H1 (cell line): ENCODE measurements around the gene CACUL1. TPM values are rescaled to one million over a fixed set of nuclear protein-coding genes. Genes with fewer than 3 reads are reported as not detected.

Source experiments
- BCL11A ChIP-seq, 2 experiments: IDR thresholded peaks; one replicate each; pipeline ENCODE4 v1.6.1; 2011; ENCODE audit warnings: low read depth in 2 of 2, low read length in 2 of 2, mild to moderate bottlenecking in 2 of 2
- CHD2 ChIP-seq: IDR thresholded peaks from 2 replicates; pipeline ENCODE4 v1.6.1; 2012; ENCODE audit warnings: low read length, improper control_type of control experiment
- CHD7 ChIP-seq: fragments of 300-600 bp; sonication (generic); IDR thresholded peaks from 2 replicates; pipeline ENCODE4 v1.7.1; 2012; ENCODE audit warnings: low read length, moderate library complexity, mild to moderate bottlenecking, inconsistent platforms; ENCODE audit not compliant: insufficient replicate concordance
- CTCF ChIP-seq, 3 experiments: IDR thresholded peaks; 1 replicate in 2 of 3; 2 replicates in 1 of 3; pipeline versions ENCODE4 v1.5.1 to v1.6.1; 2011; ENCODE audit warnings: low read length in 3 of 3, mild to moderate bottlenecking in 3 of 3, inconsistent platforms in 2 of 3, low read depth in 1 of 3, moderate library complexity in 1 of 3; ENCODE audit not compliant: insufficient read depth in 1 of 3; ENCODE audit errors: control extremely low read depth in 1 of 3
- E2F6 ChIP-seq: IDR thresholded peaks from 2 replicates; pipeline ENCODE4 v1.6.1; 2012; ENCODE audit warnings: inconsistent platforms
- GTF2F1 ChIP-seq: IDR thresholded peaks from 2 replicates; pipeline ENCODE4 v1.6.1; 2012; ENCODE audit warnings: low read depth, low read length, improper control_type of control experiment, borderline replicate concordance
- JUN ChIP-seq: IDR thresholded peaks from 2 replicates; pipeline ENCODE4 v1.6.1; 2011; ENCODE audit warnings: low read depth, mild to moderate bottlenecking, improper control_type of control experiment, low read length
- RXRA ChIP-seq: IDR thresholded peaks from 2 replicates; pipeline ENCODE4 v1.6.1; 2011; ENCODE audit warnings: low read depth, mild to moderate bottlenecking, low read length, moderate library complexity; ENCODE audit not compliant: insufficient read depth
- TAF7 ChIP-seq: optimal IDR thresholded peaks from 2 replicates; pipeline ENCODE3; 2011; ENCODE audit warnings: low read depth, mild to moderate bottlenecking, inconsistent platforms, low read length, moderate library complexity, borderline replicate concordance
- polyA plus RNA-seq, 7 experiments: library from polyadenylated mRNA; depleted of rRNA in 3 of 7; stranded (reverse) in 5 of 7; unstranded in 2 of 7; fragments of >200 nt in 5 of 7; fragments of 200-250 nt in 2 of 7; gene quantifications; 1 replicate in 5 of 7; 2 replicates in 1 of 7; 4 replicates in 1 of 7; pipeline versions ENCODE4 v1.2.1 to v1.2.3, GENCODE V29; 2011 to 2013; ENCODE audit warnings: missing spikeins in 2 of 7, mixed read lengths in 2 of 7
- total RNA-seq: library from RNA; stranded (reverse); fragmentation: NEBNext Ultra II Directional; extraction: Animal tissue kit (Norgen Biotek cat#: 25700); gene quantifications from 2 replicates; pipeline ENCODE4 v1.2.1, GENCODE V29; 2021

CACUL1 gene
- total and polyA plus RNA-seq, 2 of the 8 experiments (the other 6 are each of a cell fraction or from before 2014, with no cell fraction given): 6.5 to 34.2 TPM

- TF ChIP-seq CHD7 (no peak), RXRA (no peak), CHD2 (no peak), GTF2F1 (no peak), TAF7 (no peak), CTCF (IDR thresholded peaks at IDR 0.05; ENCODE audit: control extremely low read depth in 1 of 3, insufficient read depth in 1 of 3, low read depth in 1 of 3, low read length in 3 of 3) (no peak), BCL11A (IDR thresholded peaks at IDR 0.05; ENCODE audit: low read depth in 2 of 2, low read length in 2 of 2) (no peak), E2F6 (no peak), JUN (no peak)
Measured at GRCh38 chr10:118754229-118754555, 578 bp downstream of the CACUL1 start (continued).
